GM12892 (cell line): Measurements from ENCODE around the gene NET1.

Experiments
- POLR2A ChIP-seq: IDR thresholded peaks from 2 replicates; pipeline ENCODE4 v1.6.1; 2011; ENCODE audit warnings: low read depth, low read length, control low read depth
- POLR2AphosphoS5 ChIP-seq: IDR thresholded peaks from 2 replicates; pipeline ENCODE4 v1.6.1; 2011; ENCODE audit warnings: low read depth, low read length, control low read depth
- TAF1 ChIP-seq: IDR thresholded peaks from 2 replicates; pipeline ENCODE4 v1.6.1; 2011; ENCODE audit warnings: low read depth, mild to moderate bottlenecking, control low read depth, low read length, borderline replicate concordance

GRCh38 chr10:5423771-5424170, 11.4 kb downstream of the NET1 start:
- TF ChIP-seq TAF1 (no peak), POLR2AphosphoS5 (no peak), POLR2A (no peak)
